ENCODE measurements around the gene RBFOX1.

Gene RBFOX1

GRCh38 chr16:7377231-7377630 is 44.6 kb downstream of the RBFOX1 start:
- Histone ChIP-seq H2AFZ (ENCODE audit: low read length) (no peak overlapping the region), H3K79me2 (ENCODE audit: insufficient read depth, low read length) (no peaks in the 10 kb centered on the region), H3K9me2 (replicated peaks; ENCODE audit: low read depth, low read length) (no peaks in the 10 kb centered on the region)

GRCh38 chr16:7378024-7378695 is 45.5 kb downstream of the RBFOX1 start:
- H4K20me1 ChIP-seq (ENCODE audit: insufficient read depth, low read length, poor library complexity, severe bottlenecking), result no peaks in the 10 kb centered on the region

More at GRCh38 chr16:7377231-7377630, 44.6 kb downstream of the RBFOX1 start:
- H3K4me1 ChIP-seq (ENCODE audit: insufficient read depth, low read length, poor library complexity, severe bottlenecking), result no peaks in the 10 kb centered on the region
- H3K9ac ChIP-seq (ENCODE audit: low read depth, low read length, poor library complexity, severe bottlenecking), result no peak overlapping the region
- no peak overlapping the region for H3K4me3 ChIP-seq (ENCODE audit: low read length, poor library complexity, severe bottlenecking)
- H3F3A ChIP-seq (ENCODE audit: low read depth), result no peaks in the 10 kb centered on the region
- no peak overlapping the region for H3K4me2 ChIP-seq (ENCODE audit: low read depth, low read length, poor library complexity, severe bottlenecking)
- TF ChIP-seq, protein P1, sequence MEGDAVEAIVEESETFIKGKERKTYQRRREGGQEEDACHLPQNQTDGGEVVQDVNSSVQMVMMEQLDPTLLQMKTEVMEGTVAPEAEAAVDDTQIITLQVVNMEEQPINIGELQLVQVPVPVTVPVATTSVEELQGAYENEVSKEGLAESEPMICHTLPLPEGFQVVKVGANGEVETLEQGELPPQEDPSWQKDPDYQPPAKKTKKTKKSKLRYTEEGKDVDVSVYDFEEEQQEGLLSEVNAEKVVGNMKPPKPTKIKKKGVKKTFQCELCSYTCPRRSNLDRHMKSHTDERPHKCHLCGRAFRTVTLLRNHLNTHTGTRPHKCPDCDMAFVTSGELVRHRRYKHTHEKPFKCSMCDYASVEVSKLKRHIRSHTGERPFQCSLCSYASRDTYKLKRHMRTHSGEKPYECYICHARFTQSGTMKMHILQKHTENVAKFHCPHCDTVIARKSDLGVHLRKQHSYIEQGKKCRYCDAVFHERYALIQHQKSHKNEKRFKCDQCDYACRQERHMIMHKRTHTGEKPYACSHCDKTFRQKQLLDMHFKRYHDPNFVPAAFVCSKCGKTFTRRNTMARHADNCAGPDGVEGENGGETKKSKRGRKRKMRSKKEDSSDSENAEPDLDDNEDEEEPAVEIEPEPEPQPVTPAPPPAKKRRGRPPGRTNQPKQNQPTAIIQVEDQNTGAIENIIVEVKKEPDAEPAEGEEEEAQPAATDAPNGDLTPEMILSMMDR (conservative IDR thresholded peaks at IDR 0.05; ENCODE audit: low read length), result no peak
- TF ChIP-seq EZH2phosphoT487 (IDR thresholded peaks at IDR 0.05; ENCODE audit: borderline replicate concordance), result no peak
- H3K36me3 ChIP-seq (ENCODE audit: insufficient read depth, low read length), result no peaks in the 10 kb centered on the region
- no peaks in the 10 kb centered on the region for H3K27me3 ChIP-seq (ENCODE audit: insufficient read depth, low read length, poor library complexity, severe bottlenecking)
- no peaks in the 10 kb centered on the region for H4K20me1 ChIP-seq (ENCODE audit: insufficient read depth, low read length, poor library complexity, severe bottlenecking)
- no peaks in the 10 kb centered on the region for H3K9me3 ChIP-seq (ENCODE audit: insufficient read depth, low read depth, low read length)

GRCh38 chr16:7380441-7380840 is 47.8 kb downstream of the RBFOX1 start:
- no peaks in the 10 kb centered on the region for H3K9me2 ChIP-seq (replicated peaks; ENCODE audit: low read depth, low read length)

More at GRCh38 chr16:7378024-7378695, 45.5 kb downstream of the RBFOX1 start:
- Histone ChIP-seq H3K27me3 (ENCODE audit: insufficient read depth, low read length, poor library complexity, severe bottlenecking) (no peaks in the 10 kb centered on the region), H3K4me2 (ENCODE audit: low read depth, low read length, poor library complexity, severe bottlenecking) (no peak overlapping the region), H3K9ac (ENCODE audit: low read depth, low read length, poor library complexity, severe bottlenecking) (no peak overlapping the region), H2AFZ (ENCODE audit: low read length) (no peak overlapping the region), H3K79me2 (ENCODE audit: insufficient read depth, low read length) (no peaks in the 10 kb centered on the region), H3F3A (ENCODE audit: low read depth) (no peaks in the 10 kb centered on the region), H3K9me2 (replicated peaks; ENCODE audit: low read depth, low read length) (no peaks in the 10 kb centered on the region), H3K36me3 (ENCODE audit: insufficient read depth, low read length) (no peaks in the 10 kb centered on the region), H3K4me1 (ENCODE audit: insufficient read depth, low read length, poor library complexity, severe bottlenecking) (no peaks in the 10 kb centered on the region), H3K4me3 (ENCODE audit: low read length, poor library complexity, severe bottlenecking) (no peak overlapping the region), H3K9me3 (ENCODE audit: insufficient read depth, low read depth, low read length) (no peaks in the 10 kb centered on the region)
- TF ChIP-seq EZH2phosphoT487 (IDR thresholded peaks at IDR 0.05; ENCODE audit: borderline replicate concordance), result no peak
- TF ChIP-seq, protein P1 (conservative IDR thresholded peaks at IDR 0.05; ENCODE audit: low read length), result no peak

More at GRCh38 chr16:7380441-7380840, 47.8 kb downstream of the RBFOX1 start:
- Histone ChIP-seq H2AFZ (ENCODE audit: low read length) (no peak overlapping the region), H3K27me3 (ENCODE audit: insufficient read depth, low read length, poor library complexity, severe bottlenecking) (no peaks in the 10 kb centered on the region), H3K79me2 (ENCODE audit: insufficient read depth, low read length) (no peaks in the 10 kb centered on the region), H3K4me3 (ENCODE audit: low read length, poor library complexity, severe bottlenecking) (no peak overlapping the region), H3K4me2 (ENCODE audit: low read depth, low read length, poor library complexity, severe bottlenecking) (no peak overlapping the region), H3K9me3 (ENCODE audit: insufficient read depth, low read depth, low read length) (no peaks in the 10 kb centered on the region), H3K36me3 (ENCODE audit: insufficient read depth, low read length) (no peaks in the 10 kb centered on the region), H3F3A (ENCODE audit: low read depth) (no peaks in the 10 kb centered on the region), H3K9ac (ENCODE audit: low read depth, low read length, poor library complexity, severe bottlenecking) (no peak overlapping the region), H3K4me1 (ENCODE audit: insufficient read depth, low read length, poor library complexity, severe bottlenecking) (no peaks in the 10 kb centered on the region), H4K20me1 (ENCODE audit: insufficient read depth, low read length, poor library complexity, severe bottlenecking) (no peaks in the 10 kb centered on the region)
- no peak for TF ChIP-seq EZH2phosphoT487 (IDR thresholded peaks at IDR 0.05; ENCODE audit: borderline replicate concordance)
- TF ChIP-seq, protein P1 (conservative IDR thresholded peaks at IDR 0.05; ENCODE audit: low read length), result no peak
